ENCODE measurements around the gene OR7C1.
"Not testable (repeated sequence)": the region's sequence is repeated elsewhere in the genome, so short reads cannot be mapped to it uniquely, and the experiment has no call there.

OR7C1 gene

GRCh38 chr19:14783410-14783998 lies 51.5 kb downstream of the OR7C1 start:
- not testable (repeated sequence) for DNase-seq

GRCh38 chr19:14782626-14783409 lies 52.2 kb downstream of the OR7C1 start:
- no peak for DNase-seq

GRCh38 chr19:14781713-14782536 lies 53.1 kb downstream of the OR7C1 start:
- not testable (repeated sequence) for DNase-seq

GRCh38 chr19:14780622-14781225 lies 54.3 kb downstream of the OR7C1 start:
- not testable (repeated sequence) for DNase-seq

- DNase-seq: no peak
Measured at GRCh38 chr19:14779151-14779550, 55.8 kb downstream of the OR7C1 start.

GRCh38 chr19:14778110-14778845 lies 56.7 kb downstream of the OR7C1 start, which contains the start of gene ADGRE2:
ADGRE2 (minus strand) TSS chr19:14778560; CDS start chr19:14776756, 1,804 bp downstream.
- not testable (repeated sequence) for DNase-seq

- DNase-seq: not testable (repeated sequence)
Measured at GRCh38 chr19:14777645-14778044, 57.3 kb downstream of the OR7C1 start.

- DNase-seq: no peak
Measured at GRCh38 chr19:14775869-14776586, 59.0 kb downstream of the OR7C1 start.

- DNase-seq: not testable (repeated sequence)
Measured at GRCh38 chr19:14775326-14775725, 59.7 kb downstream of the OR7C1 start.

- no peak for DNase-seq
Measured at GRCh38 chr19:14774373-14774772, 60.6 kb downstream of the OR7C1 start.

GRCh38 chr19:14773722-14774121 lies 61.3 kb downstream of the OR7C1 start:
- not testable (repeated sequence) for DNase-seq

GRCh38 chr19:14772995-14773394 lies 62.0 kb downstream of the OR7C1 start:
- no peak for DNase-seq

- no peak for DNase-seq
Measured at GRCh38 chr19:14772467-14772866, 62.5 kb downstream of the OR7C1 start.

- no peak for DNase-seq
Measured at GRCh38 chr19:14770944-14771839, 63.8 kb downstream of the OR7C1 start.

GRCh38 chr19:14770136-14770535 lies 64.8 kb downstream of the OR7C1 start:
- DNase-seq: no peak

- no peak for DNase-seq
Measured at GRCh38 chr19:14769201-14769600, 65.8 kb downstream of the OR7C1 start.

- DNase-seq: no peak
Measured at GRCh38 chr19:14768001-14768400, 67.0 kb downstream of the OR7C1 start.

GRCh38 chr19:14767466-14767971 lies 67.5 kb downstream of the OR7C1 start:
- no peak for DNase-seq

GRCh38 chr19:14765841-14766240 lies 69.1 kb downstream of the OR7C1 start:
- not testable (repeated sequence) for DNase-seq

- not testable (repeated sequence) for DNase-seq
Measured at GRCh38 chr19:14765403-14765802, 69.6 kb downstream of the OR7C1 start.

All from activated naive CD4-positive, alpha-beta T cell (primary cell).